Stimulated activated CD8-positive, alpha-beta memory T cell treated with anti-CD3 and anti-CD28 coated beads, Interleukin-15, amount 100 ng/mL, for 24 hours (primary cell): ENCODE data around the gene ARMH4.

Source experiments
- DNase-seq: peaks from one replicate; pipeline ENCODE4 v3.0.0-alpha.2; 2020; ENCODE audit warnings: low read depth

Gene ARMH4

DNA sequence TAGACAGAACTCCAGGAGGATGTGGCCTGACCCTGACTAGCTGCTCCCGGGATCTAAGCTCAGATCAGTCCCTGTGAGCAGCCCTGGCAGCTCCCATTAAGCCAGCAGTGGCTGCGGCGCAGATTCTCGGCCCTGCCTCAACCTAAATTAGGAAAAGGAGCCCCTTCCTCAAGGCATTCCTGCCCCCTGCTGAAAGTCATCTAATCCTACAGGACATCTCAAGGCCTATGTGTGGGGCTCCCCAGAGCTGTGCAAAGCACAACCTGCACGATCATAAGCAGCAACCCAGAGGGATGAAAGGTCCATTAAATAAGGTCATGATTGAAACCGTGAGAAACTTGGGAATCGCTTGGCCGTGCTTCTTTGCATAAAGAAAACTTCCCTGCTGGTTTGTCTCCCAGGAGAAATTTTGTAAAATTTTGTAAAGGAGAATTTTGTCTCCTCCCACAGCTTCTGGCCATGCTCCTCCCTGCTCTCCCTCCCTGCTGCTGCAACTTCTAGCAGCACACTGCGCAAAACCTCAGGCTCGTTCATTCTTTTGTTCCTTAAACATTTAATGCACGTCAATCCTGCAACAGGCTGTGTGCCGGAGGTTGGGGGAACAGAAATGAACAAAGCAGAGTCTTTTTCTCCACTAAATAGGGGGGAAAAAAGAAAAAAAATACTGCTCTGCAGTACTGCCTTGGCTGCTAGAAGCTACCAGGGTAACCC lies 189.5 kb downstream of the ARMH4 start:
- DNase-seq, result no peak

DNA sequence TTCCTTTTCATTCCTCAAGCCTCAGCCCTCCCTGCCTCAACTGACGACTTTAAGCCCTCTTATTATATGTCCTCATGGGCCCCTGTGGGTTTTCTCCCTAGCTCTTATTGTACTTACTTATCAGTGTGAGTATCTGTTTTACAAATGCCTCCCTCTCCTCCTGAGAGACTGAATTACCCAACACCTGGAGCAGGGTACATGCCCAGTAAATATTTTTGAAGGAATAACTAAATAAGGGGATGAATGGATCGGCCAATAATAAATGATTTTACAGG lies 190.3 kb downstream of the ARMH4 start:
- no peak for DNase-seq

DNA sequence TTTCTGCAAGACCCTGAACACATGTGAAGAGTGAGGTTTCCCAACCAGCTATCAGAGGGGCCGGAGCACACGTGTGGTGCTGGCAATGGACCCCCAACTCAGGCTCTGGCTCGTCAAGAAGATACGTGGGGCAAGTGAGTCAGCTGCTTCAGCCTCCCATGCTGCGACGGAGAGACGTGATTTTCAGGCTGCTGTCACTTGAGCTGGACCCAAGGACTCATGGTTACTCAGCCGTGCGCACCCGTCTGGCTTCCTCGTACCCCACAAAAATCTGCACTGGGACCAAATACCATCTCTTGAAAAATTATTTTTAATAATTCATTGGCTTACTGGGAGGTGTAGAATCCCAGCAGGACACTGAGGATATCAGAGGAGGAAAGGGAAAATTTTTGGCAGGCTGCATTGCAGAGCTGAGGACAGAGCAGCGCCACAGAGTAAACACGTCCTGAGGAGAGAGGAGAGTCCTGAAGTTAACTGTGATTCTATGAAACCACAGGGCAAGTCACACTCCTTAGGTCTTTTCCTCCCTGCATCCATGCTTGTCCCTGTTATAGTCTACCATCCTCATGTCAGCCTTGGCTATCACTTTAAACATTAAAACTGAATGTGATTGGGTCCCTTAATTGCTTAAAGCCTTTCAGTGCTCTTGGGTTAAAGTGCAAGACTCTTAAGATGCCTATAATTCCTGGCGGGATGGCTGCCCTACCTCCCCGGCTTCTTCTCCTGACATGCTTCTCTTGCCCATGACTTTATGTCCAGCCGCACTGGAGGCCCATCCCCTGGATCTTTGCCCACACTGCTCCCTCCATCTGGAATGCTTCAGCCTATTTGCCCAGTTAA lies 190.8 kb downstream of the ARMH4 start:
- no peak for DNase-seq

DNA sequence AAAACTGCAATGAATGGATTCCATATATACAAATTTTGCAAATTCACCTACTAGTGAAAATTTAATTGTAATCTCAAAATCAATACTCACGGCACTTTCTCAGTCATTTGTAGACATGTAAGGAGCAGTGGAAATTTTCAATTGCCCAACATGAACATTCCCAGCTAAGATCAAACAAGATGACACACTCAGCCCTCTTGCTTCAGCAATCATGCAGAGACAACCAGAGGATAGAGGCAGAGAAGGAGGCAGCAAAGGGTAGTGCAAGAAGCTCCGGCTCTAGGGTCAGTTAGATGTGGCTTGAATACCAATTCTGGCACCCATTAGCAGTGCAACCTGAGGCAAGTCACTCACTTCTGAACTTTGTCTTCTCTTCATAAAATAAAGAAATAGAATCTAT lies 194.6 kb downstream of the ARMH4 start:
- DNase-seq, result no peak
